ENCODE results near the gene ACP3. TPM values are rescaled to one million over a fixed set of nuclear protein-coding genes. Genes with fewer than 3 reads are reported as not detected.
"Not testable (repeated sequence)": the region's sequence is repeated elsewhere in the genome, so short reads cannot be mapped to it uniquely, and the experiment has no call there.

ACP3 gene
- total RNA-seq, 1 experiment from 2014 or later: not detected

DNA sequence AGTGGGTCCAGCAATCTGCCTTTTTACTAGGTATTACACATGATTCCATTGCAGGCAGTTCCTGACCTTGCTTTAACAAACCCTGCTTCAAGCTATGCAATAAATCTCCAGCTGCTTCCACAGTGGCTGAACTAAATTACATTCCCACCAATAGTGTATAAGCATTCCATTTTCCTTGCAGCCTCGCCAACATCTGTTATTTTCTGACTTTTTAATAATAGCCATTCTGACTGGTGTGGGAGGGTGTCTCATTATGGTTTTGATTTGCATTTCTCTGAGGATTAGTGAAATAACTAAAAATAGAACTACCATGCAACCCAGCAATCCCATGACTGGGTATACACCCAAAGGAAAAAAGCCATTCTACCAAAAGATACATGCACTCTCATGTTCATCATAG is 63.7 kb downstream of the ACP3 start:
- Histone ChIP-seq H3K9me3 (no peaks in the 10 kb centered on the region), H3K27me3 (no peaks in the 10 kb centered on the region), H3K36me3 (no peaks in the 10 kb centered on the region), H3K4me3 (no peak overlapping the region)
- DNase-seq: no peak

- no peak for DNase-seq
- no peaks in the 10 kb centered on the region for H3K27me3 ChIP-seq
- H3K9me3 ChIP-seq: no peaks in the 10 kb centered on the region
- H3K4me3 ChIP-seq: no peak overlapping the region
- H3K36me3 ChIP-seq: no peaks in the 10 kb centered on the region
Measured at GRCh38 chr3:132381348-132381944, 64.2 kb downstream of the ACP3 start.

GRCh38 chr3:132382267-132382666 is 65.1 kb downstream of the ACP3 start:
- no peaks in the 10 kb centered on the region for H3K36me3 ChIP-seq
- DNase-seq: no peak
- H3K27me3 ChIP-seq: peaks cover under 1% of the 10 kb centered on the region; the same call in 1 of the 2 replicates
- H3K9me3 ChIP-seq: no peaks in the 10 kb centered on the region
- no peak overlapping the region for H3K4me3 ChIP-seq

DNA sequence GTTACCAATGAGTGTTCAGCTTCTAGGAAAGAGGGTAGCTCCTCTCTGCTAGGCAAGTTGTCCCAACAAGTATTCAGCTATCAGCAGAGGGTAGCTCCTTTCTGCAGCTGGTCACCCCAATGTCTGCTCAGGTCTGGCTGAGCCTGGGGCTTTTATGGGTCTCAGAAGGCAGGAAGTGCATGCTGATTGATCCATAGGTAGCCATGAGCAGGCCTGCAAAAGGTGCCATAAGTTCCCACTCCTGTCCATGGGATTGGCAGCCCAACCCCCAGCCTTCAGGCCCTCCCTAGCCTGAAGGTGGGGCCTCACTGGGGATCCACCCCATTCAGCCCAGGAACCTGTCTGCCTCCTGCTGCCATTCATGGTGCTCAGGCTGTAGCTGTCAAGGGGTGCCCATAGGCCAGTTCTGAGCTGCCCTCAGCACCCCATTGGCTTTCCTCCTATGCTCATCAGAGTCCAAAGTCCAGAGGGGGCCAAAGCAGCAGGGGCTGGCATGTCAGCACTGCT is 65.5 kb downstream of the ACP3 start:
- Histone ChIP-seq H3K9me3 (no peaks in the 10 kb centered on the region), H3K36me3 (no peaks in the 10 kb centered on the region), H3K27me3 (peaks cover 3% of the 10 kb centered on the region; the same call in 1 of the 2 replicates), H3K4me3 (no peak overlapping the region)
- no peak for DNase-seq

DNA sequence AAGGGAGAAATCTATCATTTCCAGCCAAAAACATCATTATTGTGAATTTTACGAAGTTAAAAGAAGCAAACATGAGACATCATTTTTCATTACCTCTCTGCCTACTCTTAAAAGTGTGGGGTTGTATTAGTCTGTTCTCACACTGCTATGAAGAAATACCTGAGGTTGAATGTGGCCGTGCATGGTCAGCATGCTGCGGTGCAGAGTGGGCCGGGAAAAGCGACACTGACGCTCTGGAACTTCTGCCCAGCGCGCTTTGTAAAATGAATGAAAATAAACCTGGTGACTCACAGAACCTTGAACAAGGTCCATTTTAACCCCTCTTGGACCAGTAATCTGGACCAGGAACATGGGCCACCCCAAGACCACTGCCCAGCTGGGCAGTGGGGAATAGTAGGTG is 69.1 kb downstream of the ACP3 start:
- Histone ChIP-seq H3K4me3 (no peak overlapping the region), H3K27me3 (peaks cover 5% of the 10 kb centered on the region), H3K9me3 (no peaks in the 10 kb centered on the region), H3K36me3 (no peaks in the 10 kb centered on the region)
- DNase-seq: no peak

- not testable (repeated sequence) for DNase-seq, H3K9me3 ChIP-seq
Measured at GRCh38 chr3:132392675-132393074, 75.5 kb downstream of the ACP3 start.

DNA sequence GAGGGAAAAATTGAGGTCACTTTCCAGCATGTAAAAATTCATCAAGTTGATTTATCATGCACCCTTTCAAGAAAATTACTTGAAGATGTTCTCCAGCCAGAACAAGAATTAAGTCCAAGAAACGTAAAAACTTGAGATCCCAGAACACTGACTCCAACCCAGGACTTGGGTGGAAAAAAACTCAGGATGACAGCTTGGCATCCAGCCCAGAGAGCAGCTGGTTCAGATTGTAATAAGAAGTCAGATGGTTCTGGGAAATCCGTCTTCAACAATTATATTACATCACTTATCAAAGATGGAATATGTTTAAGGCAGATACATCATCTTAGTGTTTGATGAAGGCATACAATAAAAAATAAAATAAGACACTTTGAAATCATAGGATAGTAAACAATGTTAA is 77.1 kb downstream of the ACP3 start:
- peaks cover 2% of the 10 kb centered on the region; the same call in 1 of the 2 replicates for H3K27me3 ChIP-seq
- no peak for DNase-seq
- H3K4me3 ChIP-seq: no peak overlapping the region

More at GRCh38 chr3:132392675-132393074, 75.5 kb downstream of the ACP3 start:
- H3K36me3 ChIP-seq, H3K27me3 ChIP-seq, H3K4me3 ChIP-seq: not testable (repeated sequence)

DNA sequence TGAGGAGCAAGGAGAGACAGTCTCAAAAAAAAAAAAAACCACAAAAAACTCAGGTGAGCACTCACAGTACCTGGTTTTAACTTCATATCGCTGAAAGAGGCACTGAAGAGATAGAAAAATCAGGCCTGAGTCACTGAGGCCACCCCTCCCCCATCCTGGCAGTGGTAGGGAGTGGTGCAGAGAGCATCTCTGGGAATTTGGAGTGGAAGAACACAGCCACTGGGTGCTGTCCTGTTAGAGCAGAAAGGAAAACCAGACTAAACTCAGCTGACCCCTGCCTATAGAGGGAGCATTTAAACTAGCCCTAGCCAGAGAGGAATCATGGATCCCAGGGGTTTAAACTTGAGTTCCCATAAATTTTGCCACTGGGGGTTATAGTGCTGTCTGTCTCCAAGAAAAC is 77.9 kb downstream of the ACP3 start:
- Histone ChIP-seq H3K4me3 (no peak overlapping the region), H3K27me3 (peaks cover 2% of the 10 kb centered on the region; the same call in 1 of the 2 replicates), H3K9me3 (no peaks in the 10 kb centered on the region; the same call in 1 of the 2 replicates), H3K36me3 (no peaks in the 10 kb centered on the region)
- DNase-seq: no peak

More for the DNA sequence above, 77.1 kb downstream of the ACP3 start:
- no peaks in the 10 kb centered on the region for H3K36me3 ChIP-seq
- no peaks in the 10 kb centered on the region; the same call in 1 of the 2 replicates for H3K9me3 ChIP-seq

GRCh38 chr3:132396255-132396654 is 79.0 kb downstream of the ACP3 start:
- DNase-seq: no peak
- Histone ChIP-seq H3K36me3 (no peaks in the 10 kb centered on the region), H3K4me3 (no peak overlapping the region), H3K27me3 (no peaks in the 10 kb centered on the region; the same call in 1 of the 2 replicates), H3K9me3 (no peaks in the 10 kb centered on the region; the same call in 1 of the 2 replicates)

- not testable (repeated sequence) for H3K27me3 ChIP-seq, H3K36me3 ChIP-seq, H3K4me3 ChIP-seq, DNase-seq, H3K9me3 ChIP-seq
Measured at GRCh38 chr3:132396776-132397175, 79.6 kb downstream of the ACP3 start.

DNA sequence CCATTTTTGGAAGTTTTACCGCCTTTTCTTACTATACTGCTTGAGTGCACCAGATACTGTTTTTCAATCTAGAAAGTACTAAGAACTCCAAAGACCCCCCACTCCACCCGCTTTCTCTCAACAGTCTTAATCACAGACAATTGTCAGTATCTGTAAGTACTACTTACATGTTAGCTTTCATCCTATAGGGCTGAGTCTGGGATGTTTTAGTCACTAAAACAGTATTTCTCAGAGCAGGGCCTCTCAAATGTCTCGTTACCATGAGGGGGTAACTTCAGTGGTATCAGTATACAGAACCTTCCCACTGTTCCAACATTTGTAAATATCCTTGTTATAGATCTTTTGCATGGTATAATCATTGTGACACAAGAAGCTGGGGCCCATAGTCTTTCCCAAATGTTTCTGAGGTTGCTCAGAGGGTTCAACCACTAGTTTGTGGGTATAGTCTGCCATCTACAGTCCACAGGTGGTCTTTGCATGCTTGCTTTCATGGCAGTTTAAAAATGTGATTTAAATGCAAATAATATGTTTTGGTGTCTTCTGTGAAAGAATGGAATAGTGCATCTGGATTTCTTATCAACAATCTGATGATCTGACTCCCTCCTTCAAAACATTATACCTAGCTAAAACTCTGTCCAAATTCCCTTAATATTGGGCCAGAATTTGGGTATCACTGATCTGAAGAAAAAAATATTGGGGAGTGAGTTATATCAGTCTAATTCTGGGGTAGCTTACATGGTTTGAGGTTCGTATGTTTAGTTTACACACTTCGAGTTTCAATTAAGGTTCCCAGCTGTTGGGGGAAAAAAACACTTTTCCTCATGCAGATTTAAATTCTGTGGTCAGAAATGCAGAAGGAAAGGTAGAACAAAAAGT is 82.1 kb downstream of the ACP3 start:
- H3K9me3 ChIP-seq: no peaks in the 10 kb centered on the region; the same call in 1 of the 2 replicates
- H3K4me3 ChIP-seq: no peak overlapping the region
- no peaks in the 10 kb centered on the region for H3K27me3 ChIP-seq
- no peaks in the 10 kb centered on the region for H3K36me3 ChIP-seq
- peak; percentile 17 for DNase-seq

DNA sequence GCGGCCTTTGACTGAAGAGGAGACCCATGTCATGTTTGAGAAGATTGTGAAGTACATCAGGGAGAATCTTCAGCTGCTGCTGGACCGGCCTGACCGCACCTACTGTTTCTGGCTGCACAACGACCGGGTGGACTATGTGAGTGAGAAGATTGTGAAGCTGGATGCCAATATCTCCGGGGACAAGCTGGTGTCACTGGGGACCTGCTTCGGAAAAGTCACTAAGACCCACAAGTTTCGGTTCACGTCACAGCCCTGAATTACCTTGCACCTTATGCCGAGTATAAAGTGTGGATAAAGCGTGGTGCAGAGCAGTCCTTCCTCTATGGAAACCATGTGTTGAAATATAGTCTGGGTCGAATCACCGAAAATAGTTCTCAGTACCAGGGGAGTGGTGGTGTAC is 84.0 kb downstream of the ACP3 start:
- no peaks in the 10 kb centered on the region; the same call in 1 of the 2 replicates for H3K9me3 ChIP-seq
- H3K36me3 ChIP-seq: no peaks in the 10 kb centered on the region
- no peak overlapping the region for H3K4me3 ChIP-seq
- DNase-seq: no peak
- H3K27me3 ChIP-seq: no peaks in the 10 kb centered on the region

DNA sequence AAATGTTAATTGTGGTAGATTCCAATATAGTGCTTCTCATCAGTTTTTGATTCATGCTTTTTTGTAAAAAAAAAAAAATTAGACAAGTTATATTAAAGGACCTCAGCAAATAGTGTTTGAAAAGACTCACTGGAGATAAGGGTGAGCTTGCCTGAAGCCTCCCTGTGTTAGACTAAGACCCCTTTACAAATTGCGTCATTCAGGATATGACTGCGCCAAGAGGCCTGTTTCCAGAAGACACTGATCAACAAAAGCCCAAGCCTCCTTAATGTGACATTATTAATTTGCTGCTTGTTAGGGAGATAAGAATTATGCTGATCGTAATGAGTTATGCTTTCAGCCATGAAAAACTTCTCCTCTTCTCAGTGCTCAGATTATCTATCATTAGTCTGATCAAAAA is 87.1 kb downstream of the ACP3 start:
- Histone ChIP-seq H3K9me3 (no peaks in the 10 kb centered on the region), H3K27me3 (peaks cover 2% of the 10 kb centered on the region; the same call in 1 of the 2 replicates), H3K36me3 (no peaks in the 10 kb centered on the region), H3K4me3 (no peak overlapping the region)
- no peak for DNase-seq

DNA sequence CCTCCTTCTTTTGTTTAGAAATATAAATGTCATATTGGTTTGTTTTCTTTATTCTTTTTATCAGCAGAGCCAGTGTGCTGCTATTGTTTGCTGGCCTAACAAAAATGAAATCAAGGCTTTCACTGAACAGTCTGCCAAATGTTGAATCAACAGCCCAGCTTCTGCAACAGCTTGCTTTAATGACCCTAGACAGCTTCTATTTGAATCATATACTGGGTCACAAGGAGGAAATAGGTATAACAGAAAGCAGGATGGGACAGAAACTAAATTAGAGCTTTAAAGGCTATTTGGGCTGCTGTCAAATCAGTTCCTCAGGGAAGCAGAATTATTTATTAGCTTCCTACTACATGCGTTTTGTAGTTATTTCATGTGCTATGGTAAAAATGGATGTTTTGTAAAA is 88.0 kb downstream of the ACP3 start:
- H3K27me3 ChIP-seq: peaks cover 2% of the 10 kb centered on the region; the same call in 1 of the 2 replicates
- H3K4me3 ChIP-seq: no peak overlapping the region
- no peaks in the 10 kb centered on the region for H3K9me3 ChIP-seq
- H3K36me3 ChIP-seq: no peaks in the 10 kb centered on the region
- no peak for DNase-seq

DNA sequence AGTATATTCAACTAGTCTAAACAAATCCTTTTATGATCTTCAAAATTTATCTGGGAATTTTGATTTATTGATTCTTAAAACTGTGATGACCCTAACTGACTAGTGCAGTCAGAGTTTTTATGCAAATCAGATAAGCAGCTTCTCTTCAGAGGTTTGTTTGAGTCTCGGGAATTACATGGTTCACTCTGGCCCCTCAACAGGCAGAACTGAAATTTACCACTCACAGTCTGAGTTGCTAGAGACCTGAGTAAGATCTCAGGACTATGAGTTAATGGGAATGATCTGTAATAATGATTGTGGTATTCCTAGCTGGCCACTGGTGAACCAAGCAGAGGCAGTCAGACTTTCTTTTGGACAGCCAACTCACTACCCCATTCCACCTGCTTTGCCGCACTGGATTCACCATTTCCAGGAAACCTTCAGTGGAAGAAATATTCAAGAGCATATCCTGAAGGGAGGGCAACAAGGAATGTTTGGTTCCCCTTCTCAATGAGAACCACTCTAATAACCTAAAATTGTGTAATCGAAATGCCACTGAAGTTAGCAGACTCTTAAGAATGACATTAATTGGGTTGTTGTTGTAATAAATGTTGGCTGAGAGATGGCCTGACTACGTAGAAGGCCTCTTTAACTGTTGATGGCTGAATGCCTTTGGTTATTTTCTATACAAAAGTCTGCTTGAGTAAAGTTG is 88.5 kb downstream of the ACP3 start:
- DNase-seq: no peak
- Histone ChIP-seq H3K27me3 (peaks cover 2% of the 10 kb centered on the region; the same call in 1 of the 2 replicates), H3K36me3 (no peaks in the 10 kb centered on the region), H3K4me3 (no peak overlapping the region), H3K9me3 (no peaks in the 10 kb centered on the region)

- Histone ChIP-seq H3K4me3 (no peak overlapping the region), H3K36me3 (no peaks in the 10 kb centered on the region)
- no peak for DNase-seq
Measured at GRCh38 chr3:132406587-132406986, 89.4 kb downstream of the ACP3 start.

DNA sequence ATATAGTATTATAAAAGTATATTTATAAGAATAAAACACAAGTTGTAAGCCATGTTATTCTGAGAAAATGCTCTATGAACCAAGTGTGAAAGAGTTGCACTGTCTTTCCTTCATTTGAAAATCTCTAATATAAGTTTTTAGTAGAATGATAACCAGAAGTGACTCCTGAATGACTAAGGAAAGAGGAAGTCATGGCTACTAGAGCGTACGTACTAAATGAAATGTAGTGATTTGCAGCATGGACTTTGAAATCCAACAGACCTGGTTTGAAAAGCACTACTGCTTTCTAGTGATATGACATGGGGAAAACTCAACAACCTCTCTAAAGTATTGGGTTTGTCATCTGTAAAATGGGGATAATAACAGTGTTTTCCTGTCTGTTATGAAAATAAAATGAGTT is 89.8 kb downstream of the ACP3 start:
- H3K4me3 ChIP-seq: no peak overlapping the region
- no peaks in the 10 kb centered on the region for H3K36me3 ChIP-seq
- no peak for DNase-seq
- no peaks in the 10 kb centered on the region for H3K9me3 ChIP-seq
- H3K27me3 ChIP-seq: peaks cover 2% of the 10 kb centered on the region; the same call in 1 of the 2 replicates

More at GRCh38 chr3:132406587-132406986, 89.4 kb downstream of the ACP3 start:
- H3K27me3 ChIP-seq: peaks cover 2% of the 10 kb centered on the region; the same call in 1 of the 2 replicates
- no peaks in the 10 kb centered on the region for H3K9me3 ChIP-seq
